ENCODE results near the gene SLC9C2.

DNA sequence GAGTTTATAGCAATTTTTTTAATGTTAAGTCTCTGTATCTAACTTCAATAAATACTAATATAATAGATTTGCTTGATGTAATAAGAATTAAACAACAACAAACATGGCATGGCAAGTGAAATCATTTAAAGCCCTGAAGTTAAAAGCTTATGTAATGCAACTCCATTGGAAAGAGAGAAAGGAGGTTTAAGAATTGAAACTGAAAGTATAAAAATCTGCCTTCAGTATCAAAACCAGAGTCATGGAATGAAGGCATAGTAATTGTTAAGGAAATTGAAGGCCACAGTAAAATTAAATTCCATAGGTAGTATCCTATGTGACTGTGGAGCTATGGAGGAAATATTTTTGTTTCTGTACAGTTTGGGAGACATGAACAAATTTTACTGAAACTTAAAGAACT lies 70.6 kb downstream of the SLC9C2 start:
- TF ChIP-seq, protein P1, sequence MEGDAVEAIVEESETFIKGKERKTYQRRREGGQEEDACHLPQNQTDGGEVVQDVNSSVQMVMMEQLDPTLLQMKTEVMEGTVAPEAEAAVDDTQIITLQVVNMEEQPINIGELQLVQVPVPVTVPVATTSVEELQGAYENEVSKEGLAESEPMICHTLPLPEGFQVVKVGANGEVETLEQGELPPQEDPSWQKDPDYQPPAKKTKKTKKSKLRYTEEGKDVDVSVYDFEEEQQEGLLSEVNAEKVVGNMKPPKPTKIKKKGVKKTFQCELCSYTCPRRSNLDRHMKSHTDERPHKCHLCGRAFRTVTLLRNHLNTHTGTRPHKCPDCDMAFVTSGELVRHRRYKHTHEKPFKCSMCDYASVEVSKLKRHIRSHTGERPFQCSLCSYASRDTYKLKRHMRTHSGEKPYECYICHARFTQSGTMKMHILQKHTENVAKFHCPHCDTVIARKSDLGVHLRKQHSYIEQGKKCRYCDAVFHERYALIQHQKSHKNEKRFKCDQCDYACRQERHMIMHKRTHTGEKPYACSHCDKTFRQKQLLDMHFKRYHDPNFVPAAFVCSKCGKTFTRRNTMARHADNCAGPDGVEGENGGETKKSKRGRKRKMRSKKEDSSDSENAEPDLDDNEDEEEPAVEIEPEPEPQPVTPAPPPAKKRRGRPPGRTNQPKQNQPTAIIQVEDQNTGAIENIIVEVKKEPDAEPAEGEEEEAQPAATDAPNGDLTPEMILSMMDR (conservative IDR thresholded peaks at IDR 0.05; ENCODE audit: low read depth, low read length) = no peak
- no peak for TF ChIP-seq EZH2phosphoT487 (IDR thresholded peaks at IDR 0.05; ENCODE audit: borderline replicate concordance, low read length)
- TF ChIP-seq EZH2 (IDR thresholded peaks at IDR 0.05; ENCODE audit: low read length, unreplicated experiment) = no peak
